Activated naive CD4-positive, alpha-beta T cell treated with anti-CD3 and anti-CD28 coated beads, Interleukin-2, amount 50 U/mL, for 24 hours (primary cell): ENCODE measurements around the gene IL2RG.

Source experiments
- H3K27ac Mint-ChIP-seq: one replicate; pipeline ENCODE4 v1.8.0; 2021; ENCODE audit warnings: mild to moderate bottlenecking, mixed read lengths
- H3K27me3 Mint-ChIP-seq: one replicate; pipeline ENCODE4 v1.8.0; 2021; ENCODE audit warnings: mixed read lengths
- H3K36me3 Mint-ChIP-seq: one replicate; pipeline ENCODE4 v1.8.0; 2021; ENCODE audit warnings: mixed read lengths
- H3K4me1 Mint-ChIP-seq: one replicate; pipeline ENCODE4 v1.8.0; 2021; ENCODE audit warnings: mixed read lengths
- H3K4me3 Mint-ChIP-seq: one replicate; pipeline ENCODE4 v1.8.0; 2021; ENCODE audit warnings: mild to moderate bottlenecking, mixed read lengths
- H3K9me3 Mint-ChIP-seq: one replicate; pipeline ENCODE4 v1.8.0; 2021; ENCODE audit warnings: mixed read lengths

IL2RG gene

GRCh38 chrX:71057848-71058530, 53.4 kb downstream of the IL2RG start:
- Mint-ChIP-seq H3K4me1 (peaks cover 36% of the 10 kb centered on the region), H3K36me3 (peaks cover 12% of the 10 kb centered on the region), H3K27me3 (no peaks in the 10 kb centered on the region), H3K9me3 (no peaks in the 10 kb centered on the region), H3K4me3 (no peak overlapping the region), H3K27ac (peak overlapping the region; percentile 73)
